ENCODE results near the gene ACOT11. TPM values are rescaled to one million over a fixed set of nuclear protein-coding genes. Genes with fewer than 3 reads are reported as not detected.
"Not testable (repeated sequence)": the region's sequence is repeated elsewhere in the genome, so short reads cannot be mapped to it uniquely, and the experiment has no call there.

The ACOT11 gene
- total RNA-seq, 1 experiment from 2014 or later = 3.9 TPM

GRCh38 chr1:54528613-54529012 lies 19.4 kb upstream of the ACOT11 start:
- in situ Hi-C loops (cut with HindIII; ENCODE audit: low pct_unique_long_range_greater_than_20kb, low sequenced_read_pairs) = no loop called here
- no peak for DNase-seq (ENCODE audit: low read depth)

GRCh38 chr1:54532033-54532432 lies 16.0 kb upstream of the ACOT11 start:
- DNase-seq (ENCODE audit: low read depth) = no peak
- in situ Hi-C loops (cut with HindIII; ENCODE audit: low pct_unique_long_range_greater_than_20kb, low sequenced_read_pairs) = no loop called here

GRCh38 chr1:54536656-54537055 lies 11.4 kb upstream of the ACOT11 start:
- in situ Hi-C loops (cut with HindIII; ENCODE audit: low pct_unique_long_range_greater_than_20kb, low sequenced_read_pairs); DNase-seq (ENCODE audit: low read depth): not testable (repeated sequence)

GRCh38 chr1:54537611-54538010 lies 10.4 kb upstream of the ACOT11 start:
- no peak for DNase-seq (ENCODE audit: low read depth)
- in situ Hi-C loops (cut with HindIII; ENCODE audit: low pct_unique_long_range_greater_than_20kb, low sequenced_read_pairs) = no loop called here

- DNase-seq (ENCODE audit: low read depth) = no peak
- in situ Hi-C loops (cut with HindIII; ENCODE audit: low pct_unique_long_range_greater_than_20kb, low sequenced_read_pairs) = no loop called here
Measured at GRCh38 chr1:54538538-54538937, 9.5 kb upstream of the ACOT11 start.

GRCh38 chr1:54540582-54541295 lies 7.3 kb upstream of the ACOT11 start:
- DNase-seq (ENCODE audit: low read depth) = no peak
- in situ Hi-C loops (cut with HindIII; ENCODE audit: low pct_unique_long_range_greater_than_20kb, low sequenced_read_pairs) = no loop called here

- DNase-seq (ENCODE audit: low read depth) = peak; percentile 90
- in situ Hi-C loops (cut with HindIII; ENCODE audit: low pct_unique_long_range_greater_than_20kb, low sequenced_read_pairs) = no loop called here
Measured at GRCh38 chr1:54542120-54542961, 5.7 kb upstream of the ACOT11 start.

GRCh38 chr1:54542962-54543539 lies 5.0 kb upstream of the ACOT11 start:
- in situ Hi-C loops (cut with HindIII; ENCODE audit: low pct_unique_long_range_greater_than_20kb, low sequenced_read_pairs) = no loop called here
- no peak for DNase-seq (ENCODE audit: low read depth)

GRCh38 chr1:54543729-54544496 lies 4.1 kb upstream of the ACOT11 start:
- DNase-seq (ENCODE audit: low read depth) = no peak
- in situ Hi-C loops (cut with HindIII; ENCODE audit: low pct_unique_long_range_greater_than_20kb, low sequenced_read_pairs) = no loop called here

- DNase-seq (ENCODE audit: low read depth) = no peak
- in situ Hi-C loops (cut with HindIII; ENCODE audit: low pct_unique_long_range_greater_than_20kb, low sequenced_read_pairs) = no loop called here
Measured at GRCh38 chr1:54545916-54546635, 2.0 kb upstream of the ACOT11 start.

- in situ Hi-C loops (cut with HindIII; ENCODE audit: low pct_unique_long_range_greater_than_20kb, low sequenced_read_pairs) = no loop called here
- DNase-seq (ENCODE audit: low read depth) = no peak
Measured at GRCh38 chr1:54546651-54547401, 1.2 kb upstream of the ACOT11 start.

GRCh38 chr1:54548389-54549044 lies 489 bp downstream of the ACOT11 start:
- no peak for DNase-seq (ENCODE audit: low read depth)
- in situ Hi-C loops (cut with HindIII; ENCODE audit: low pct_unique_long_range_greater_than_20kb, low sequenced_read_pairs) = no loop called here

GRCh38 chr1:54549181-54549924 lies 1.3 kb downstream of the ACOT11 start:
- DNase-seq (ENCODE audit: low read depth) = no peak
- in situ Hi-C loops (cut with HindIII; ENCODE audit: low pct_unique_long_range_greater_than_20kb, low sequenced_read_pairs) = no loop called here

- no peak for DNase-seq (ENCODE audit: low read depth)
- in situ Hi-C loops (cut with HindIII; ENCODE audit: low pct_unique_long_range_greater_than_20kb, low sequenced_read_pairs) = no loop called here
Measured at GRCh38 chr1:54551891-54552290, 3.9 kb downstream of the ACOT11 start.

- DNase-seq (ENCODE audit: low read depth) = no peak
- in situ Hi-C loops (cut with HindIII; ENCODE audit: low pct_unique_long_range_greater_than_20kb, low sequenced_read_pairs) = no loop called here
Measured at GRCh38 chr1:54553602-54554313, 5.7 kb downstream of the ACOT11 start.

- DNase-seq (ENCODE audit: low read depth) = no peak
- in situ Hi-C loops (cut with HindIII; ENCODE audit: low pct_unique_long_range_greater_than_20kb, low sequenced_read_pairs) = no loop called here
Measured at GRCh38 chr1:54556110-54556509, 8.1 kb downstream of the ACOT11 start.

Data from Caki2 (cell line).